HG02678 (cell line): Measurements from ENCODE around the gene NBAS.
"Not testable (repeated sequence)": the region's sequence is repeated elsewhere in the genome, so short reads cannot be mapped to it uniquely, and the experiment has no call there.

ENCODE experiments used
- ATAC-seq: cut with Tn5 transposase; IDR thresholded peaks from one replicate; pipeline ENCODE4 v1.9.1; 2021; ENCODE audit warnings: mild to moderate bottlenecking, moderate library complexity; ENCODE audit not compliant: unreplicated experiment

Gene NBAS

DNA sequence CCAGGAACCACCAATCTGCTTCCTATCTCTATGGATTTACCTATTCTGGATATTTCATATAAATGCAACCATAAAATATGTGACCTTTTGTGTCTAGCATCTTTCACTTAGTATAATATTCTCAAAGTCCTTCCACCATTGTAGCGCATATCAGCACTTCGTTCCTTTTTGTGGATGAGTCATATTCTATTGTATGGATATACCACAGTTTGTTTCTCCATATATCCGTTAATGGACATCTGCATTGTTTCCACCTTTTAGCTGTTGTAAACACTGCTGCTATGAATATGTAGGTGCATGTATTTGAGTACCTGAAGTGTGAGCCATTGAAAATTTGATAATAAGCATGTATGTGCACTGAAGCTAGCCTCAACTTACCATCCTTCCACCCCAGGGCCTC, 80.1 kb downstream of the NBAS start:
- no peak for ATAC-seq

DNA sequence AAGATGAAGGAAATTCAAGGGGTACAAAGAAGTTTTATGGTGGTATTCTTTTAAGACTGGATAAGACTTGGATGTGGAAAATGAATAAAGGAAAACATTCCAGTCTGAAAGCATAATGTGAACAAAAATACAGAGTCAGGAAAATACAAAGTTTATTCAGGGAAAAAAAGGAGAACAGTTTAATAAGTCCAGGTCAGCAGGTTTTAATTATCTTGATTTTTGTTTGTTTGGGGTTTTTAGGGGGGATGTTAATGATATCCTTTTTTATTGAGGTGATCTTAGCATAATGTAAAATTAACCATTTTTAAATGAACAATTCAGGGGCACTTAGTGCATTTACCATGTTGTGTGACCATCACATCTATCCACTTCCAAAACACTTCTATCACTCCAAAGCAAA, 80.6 kb downstream of the NBAS start:
- ATAC-seq = no peak

DNA sequence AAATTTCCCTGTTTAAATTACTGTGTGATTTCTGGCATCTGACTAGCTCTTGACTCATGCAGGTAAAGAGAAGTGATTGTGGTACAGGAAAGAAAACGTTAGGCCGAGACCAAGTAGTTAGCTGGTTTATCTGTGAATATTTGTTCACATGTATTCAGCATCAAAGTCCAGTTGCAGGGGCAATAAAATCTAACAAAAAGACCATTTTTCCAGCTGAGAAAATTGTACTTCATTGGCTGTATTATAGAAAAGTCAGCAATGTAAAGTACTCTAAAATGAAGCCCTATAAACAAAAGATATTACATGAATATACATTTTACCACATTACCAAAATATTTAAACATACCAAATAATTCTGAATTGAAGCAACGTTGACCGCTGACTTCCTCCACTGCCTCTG, 88.3 kb downstream of the NBAS start:
- no peak for ATAC-seq

DNA sequence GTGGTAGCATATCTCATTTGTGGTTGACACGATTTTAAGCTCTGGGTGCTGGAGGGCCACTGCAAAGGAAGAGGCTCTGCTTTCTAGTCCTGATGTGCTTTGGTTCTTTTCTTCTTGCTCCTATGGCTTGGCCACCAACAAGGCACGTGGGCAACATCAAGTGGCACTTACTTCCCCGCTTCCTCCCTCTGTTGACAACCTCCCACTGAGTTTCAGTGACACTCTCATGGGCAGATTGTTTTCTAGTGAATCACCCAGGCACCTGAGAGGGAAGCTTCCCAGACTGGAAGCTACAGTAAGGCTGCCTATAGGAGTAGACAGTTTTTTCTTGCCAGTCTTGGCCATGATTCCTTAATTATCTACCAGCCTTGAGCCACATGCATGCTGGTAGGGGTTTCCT, 89.0 kb downstream of the NBAS start:
- ATAC-seq = no peak

- no peak for ATAC-seq
These were observed 89.5 kb downstream of the NBAS start for GRCh38 chr2:15471606-15472005.

DNA sequence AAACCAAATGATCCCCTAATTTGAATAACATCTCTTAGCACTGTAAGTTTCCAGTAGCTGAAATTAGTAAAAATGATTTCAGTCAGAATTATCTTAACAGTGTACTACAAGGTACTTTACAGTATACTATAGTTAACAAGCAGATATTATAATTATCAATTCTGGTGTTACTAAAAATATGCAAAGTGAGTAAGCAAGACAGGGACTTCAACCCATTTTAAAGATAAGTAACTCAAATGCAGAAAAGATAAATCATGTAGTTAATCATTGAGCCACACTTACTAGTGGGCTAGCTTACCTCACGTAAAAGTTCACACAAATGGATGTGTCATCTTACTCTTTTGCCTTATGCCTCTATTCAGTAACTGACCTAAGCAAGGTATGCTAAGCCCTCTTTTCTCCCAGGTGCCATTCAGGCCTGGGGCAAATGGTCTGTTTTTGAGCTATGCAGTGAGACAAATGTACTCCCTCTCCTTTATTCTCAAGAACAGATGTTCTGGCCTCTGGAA, 101.0 kb downstream of the NBAS start:
- no peak for ATAC-seq

GRCh38 chr2:15458277-15458676, 102.9 kb downstream of the NBAS start:
- ATAC-seq = no peak

- no peak for ATAC-seq
These were observed 103.3 kb downstream of the NBAS start for GRCh38 chr2:15457868-15458267.

GRCh38 chr2:15456352-15456751, 104.8 kb downstream of the NBAS start:
- ATAC-seq = no peak

GRCh38 chr2:15450808-15451207, 110.3 kb downstream of the NBAS start:
- ATAC-seq = no peak

DNA sequence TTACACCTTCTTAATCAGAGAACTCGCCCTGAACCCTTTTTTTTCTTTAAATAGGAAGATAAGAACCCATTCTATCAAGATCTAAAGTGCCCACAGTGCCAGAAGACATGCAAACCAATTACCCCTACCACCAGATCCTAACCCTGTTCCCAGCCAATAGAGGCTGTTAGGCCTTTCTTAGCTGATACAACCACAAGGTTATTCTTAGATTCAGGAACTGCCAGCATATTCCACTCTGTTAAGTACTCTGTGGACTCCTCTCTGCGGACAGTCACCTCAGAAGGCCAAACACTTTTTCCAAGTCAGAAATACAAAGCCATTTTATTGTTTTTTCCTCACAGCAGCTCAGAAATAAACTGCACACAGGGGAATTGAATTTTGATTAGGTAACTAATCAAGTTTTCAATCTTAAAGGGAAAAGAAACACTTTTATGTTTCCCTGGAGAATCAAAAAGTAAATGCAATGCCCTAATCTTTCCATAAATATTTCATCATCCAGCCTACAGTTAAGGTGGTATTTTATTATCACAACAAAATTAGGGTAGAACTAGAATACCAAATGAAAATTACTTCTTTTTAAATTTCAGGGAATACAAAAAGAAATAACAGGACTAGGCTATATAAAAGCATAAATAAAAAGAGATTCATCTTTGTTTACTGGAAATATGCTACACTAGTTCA, 111.4 kb downstream of the NBAS start:
- ATAC-seq = no peak

- no peak for ATAC-seq
These were observed 112.8 kb downstream of the NBAS start for GRCh38 chr2:15448250-15448839.

DNA sequence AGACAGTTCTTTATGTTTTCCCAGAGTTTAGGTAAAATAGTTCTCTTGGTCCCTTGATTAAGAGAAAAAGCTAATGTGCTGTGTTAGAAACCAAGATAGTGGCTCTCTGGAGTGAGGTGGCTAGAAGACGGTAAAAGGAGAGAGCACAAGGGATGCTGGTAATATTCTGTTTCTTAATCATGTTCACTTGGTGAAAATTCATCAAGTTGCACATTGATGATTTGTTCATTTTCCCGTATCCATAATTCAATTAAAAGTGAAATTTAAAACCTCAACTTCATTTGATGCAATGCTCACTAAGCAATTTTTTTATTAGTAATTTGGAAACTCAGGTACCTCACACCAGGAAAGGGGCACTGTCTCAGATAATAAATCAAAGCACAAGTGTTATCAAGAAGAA, 113.8 kb downstream of the NBAS start:
- no peak for ATAC-seq

GRCh38 chr2:15446961-15447360, 114.2 kb downstream of the NBAS start:
- ATAC-seq = no peak

DNA sequence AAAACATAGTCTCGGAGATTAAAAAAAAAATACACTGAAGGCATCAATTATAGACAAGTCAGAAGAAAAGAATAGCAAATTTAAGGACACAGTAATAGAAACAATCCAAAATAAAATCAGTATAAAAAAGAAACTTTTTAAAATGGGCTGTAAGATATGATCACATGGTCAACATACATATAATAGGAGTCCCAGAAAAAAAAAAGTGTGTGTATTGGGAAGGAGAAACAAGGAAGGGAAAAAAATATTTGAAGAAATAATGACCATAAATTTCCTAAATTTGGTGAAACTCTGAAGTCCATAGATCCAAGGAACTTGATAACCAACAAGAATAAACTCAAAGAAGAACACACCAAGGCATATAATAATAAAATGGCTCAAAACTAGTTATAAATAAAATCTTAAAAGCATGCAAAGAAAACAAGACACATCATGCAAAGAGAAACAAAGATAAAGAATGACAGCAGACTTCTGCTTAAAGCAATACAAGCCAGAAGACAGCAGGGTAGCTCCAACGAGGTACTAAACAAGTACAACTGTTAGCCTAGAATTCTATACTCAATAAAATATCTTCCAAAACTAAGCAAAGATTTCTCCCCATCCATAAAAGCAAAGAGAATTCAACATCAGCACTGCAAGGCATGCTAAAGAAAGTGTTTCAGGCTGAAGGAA, 115.1 kb downstream of the NBAS start:
- ATAC-seq = no peak

DNA sequence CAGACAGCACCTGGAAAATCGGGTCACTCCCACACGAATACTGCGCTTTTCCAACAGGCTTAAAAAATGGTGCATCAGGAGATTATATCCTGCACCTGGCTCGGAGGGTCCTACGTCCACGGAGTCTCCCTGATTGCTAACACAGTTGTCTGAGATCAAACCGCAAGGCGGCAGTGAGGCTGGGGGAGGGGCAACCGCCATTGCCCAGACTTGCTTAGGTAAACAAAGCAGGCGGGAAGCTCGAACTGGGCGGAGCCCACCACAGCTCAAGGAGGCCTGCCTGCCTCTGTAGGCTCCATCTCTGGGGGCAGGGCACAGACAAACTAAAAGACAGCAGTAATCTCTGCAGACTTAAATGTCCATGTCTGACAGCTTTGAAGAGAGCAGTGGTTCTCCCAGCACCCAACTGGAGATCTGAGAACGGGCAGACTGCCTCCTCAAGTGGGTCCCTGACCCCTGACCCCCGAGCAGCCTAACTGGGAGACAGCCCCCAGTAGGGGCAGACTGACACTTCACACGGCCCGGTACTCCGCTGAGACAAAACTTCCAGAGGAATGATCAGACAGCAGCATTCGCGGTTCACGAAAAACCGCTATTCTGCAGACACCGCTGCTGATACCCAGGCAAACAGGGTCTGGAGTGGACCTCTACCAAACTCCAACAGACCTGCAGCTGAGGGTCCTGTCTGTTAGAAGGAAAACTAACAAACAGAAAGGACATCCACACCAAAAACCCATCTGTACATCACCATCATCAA, 121.2 kb downstream of the NBAS start:
- not testable (repeated sequence) for ATAC-seq

- not testable (repeated sequence) for ATAC-seq
These were observed 121.8 kb downstream of the NBAS start for GRCh38 chr2:15439366-15439765.

- ATAC-seq = no peak
These were observed 124.9 kb downstream of the NBAS start for GRCh38 chr2:15436195-15436594.

- no peak for ATAC-seq
These were observed 125.7 kb downstream of the NBAS start for GRCh38 chr2:15435474-15435873.

DNA sequence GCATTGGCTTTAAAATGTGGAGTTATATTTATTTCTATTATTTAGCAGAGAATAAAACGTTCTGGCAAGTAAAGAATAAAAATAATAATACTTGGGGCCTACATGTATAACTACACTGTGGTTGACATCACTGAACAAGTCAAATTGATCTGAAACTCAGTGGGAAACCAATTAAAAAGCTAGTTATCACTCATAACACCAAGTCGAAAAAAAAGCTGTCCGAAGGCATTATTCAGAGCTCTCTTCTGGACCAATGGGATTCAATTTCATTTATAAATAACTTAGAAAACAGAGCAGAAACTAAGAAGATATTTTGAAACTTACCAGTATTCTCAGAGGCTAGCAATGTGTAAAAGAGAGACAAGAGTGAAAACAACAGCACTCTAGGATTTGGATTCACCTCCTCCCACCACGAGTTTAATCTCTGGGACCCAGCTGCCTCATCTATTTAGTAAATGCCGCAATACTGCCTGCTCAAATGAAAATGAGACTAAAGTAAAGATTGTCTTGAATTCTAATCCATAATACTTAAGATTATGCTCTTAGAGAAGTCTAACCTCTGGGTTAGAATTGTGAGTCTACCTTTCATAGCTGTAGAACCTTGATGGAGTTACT, 128.4 kb downstream of the NBAS start:
- ATAC-seq = no peak

GRCh38 chr2:15429032-15429431, 132.1 kb downstream of the NBAS start:
- ATAC-seq = no peak
